Stomach smooth muscle (tissue), 2 donors: ENCODE measurements around the gene DUSP16.
"Not testable (repeated sequence)": the region's sequence is repeated elsewhere in the genome, so short reads cannot be mapped to it uniquely, and the experiment has no call there.

Source experiments
- H3K27ac ChIP-seq: one replicate; pipeline ENCODE4 v1.7.0; 2013; ENCODE audit warnings: mild to moderate bottlenecking, low read length, inconsistent platforms
- H3K27me3 ChIP-seq, 2 donors: one replicate each; pipeline ENCODE4 v1.7.0; 2013; ENCODE audit warnings: low read length in 2 of 2; ENCODE audit not compliant: insufficient read depth in 2 of 2, control insufficient read depth in 1 of 2
- H3K36me3 ChIP-seq, 2 donors: one replicate each; pipeline ENCODE4 v1.7.0; 2013; ENCODE audit warnings: low read length in 2 of 2; ENCODE audit not compliant: control insufficient read depth in 2 of 2, insufficient read depth in 2 of 2
- H3K4me1 ChIP-seq: one replicate; pipeline ENCODE4 v1.7.0; 2013; ENCODE audit warnings: low read length; ENCODE audit not compliant: control insufficient read depth, insufficient read depth
- H3K4me3 ChIP-seq, 2 donors: one replicate each; pipeline ENCODE4 v1.7.0; 2013; ENCODE audit warnings: low read length in 2 of 2
- H3K9ac ChIP-seq, 2 donors: one replicate each; pipeline ENCODE4 v1.7.0; 2013; ENCODE audit warnings: low read length in 2 of 2, mild to moderate bottlenecking in 1 of 2
- H3K9me3 ChIP-seq, 2 donors: one replicate each; pipeline ENCODE4 v1.7.0; 2013; ENCODE audit warnings: low read length in 2 of 2; ENCODE audit not compliant: control insufficient read depth in 2 of 2
- donor health status: healthy.
- donor health status: Pancreatic carcinoma.

DUSP16 gene

GRCh38 chr12:12583510-12584178 lies 21.0 kb upstream of the DUSP16 start:
- no peaks in the 10 kb centered on the region for H3K4me1 ChIP-seq
- no peaks in the 10 kb centered on the region for H3K36me3 ChIP-seq
- no peak overlapping the region for H3K27ac ChIP-seq
- H3K9me3 ChIP-seq: no peaks in the 10 kb centered on the region
- H3K4me3 ChIP-seq: no peak overlapping the region
- no peak overlapping the region for H3K9ac ChIP-seq
- no peaks in the 10 kb centered on the region for H3K27me3 ChIP-seq

GRCh38 chr12:12582895-12583303 lies 20.2 kb upstream of the DUSP16 start:
- H3K4me1 ChIP-seq: no peaks in the 10 kb centered on the region
- no peak overlapping the region for H3K4me3 ChIP-seq
- H3K27me3 ChIP-seq: no peaks in the 10 kb centered on the region
- no peaks in the 10 kb centered on the region for H3K36me3 ChIP-seq
- no peak overlapping the region for H3K27ac ChIP-seq
- no peak overlapping the region for H3K9ac ChIP-seq
- no peaks in the 10 kb centered on the region for H3K9me3 ChIP-seq

GRCh38 chr12:12582193-12582881 lies 19.7 kb upstream of the DUSP16 start:
- H3K4me3 ChIP-seq: no peak overlapping the region
- H3K9me3 ChIP-seq: no peaks in the 10 kb centered on the region
- no peaks in the 10 kb centered on the region for H3K36me3 ChIP-seq
- no peaks in the 10 kb centered on the region for H3K4me1 ChIP-seq
- H3K9ac ChIP-seq: no peak overlapping the region
- no peaks in the 10 kb centered on the region for H3K27me3 ChIP-seq
- no peak overlapping the region for H3K27ac ChIP-seq

- not testable (repeated sequence) for H3K4me1 ChIP-seq, H3K4me3 ChIP-seq, H3K27me3 ChIP-seq, H3K27ac ChIP-seq, H3K9ac ChIP-seq, H3K36me3 ChIP-seq, H3K9me3 ChIP-seq
These were observed 18.1 kb upstream of the DUSP16 start for GRCh38 chr12:12580716-12581115.

- Histone ChIP-seq H3K9me3 (no peaks in the 10 kb centered on the region), H3K36me3 (no peaks in the 10 kb centered on the region), H3K4me1 (no peaks in the 10 kb centered on the region), H3K27me3 (no peaks in the 10 kb centered on the region), H3K27ac (no peak overlapping the region), H3K9ac (no peak overlapping the region), H3K4me3 (no peak overlapping the region)
These were observed 15.1 kb upstream of the DUSP16 start for GRCh38 chr12:12577786-12578185.

- Histone ChIP-seq H3K27me3 (no peaks in the 10 kb centered on the region), H3K9ac (no peak overlapping the region), H3K36me3 (no peaks in the 10 kb centered on the region), H3K9me3 (no peaks in the 10 kb centered on the region), H3K4me3 (no peak overlapping the region), H3K4me1 (no peaks in the 10 kb centered on the region), H3K27ac (no peak overlapping the region)
These were observed 10.0 kb upstream of the DUSP16 start for GRCh38 chr12:12572659-12573058.

- not testable (repeated sequence) for H3K9me3 ChIP-seq, H3K27me3 ChIP-seq, H3K36me3 ChIP-seq
These were observed 3.3 kb upstream of the DUSP16 start for GRCh38 chr12:12565971-12566370.

GRCh38 chr12:12564911-12565310 lies 2.2 kb upstream of the DUSP16 start:
- Histone ChIP-seq H3K27ac (no peak overlapping the region), H3K4me3 (no peak overlapping the region), H3K4me1 (peaks cover 11% of the 10 kb centered on the region), H3K27me3 (no peaks in the 10 kb centered on the region), H3K9me3 (peaks cover 0 to 3% of the 10 kb centered on the region in 2 donors), H3K9ac (no peak overlapping the region), H3K36me3 (no peaks in the 10 kb centered on the region)

More at GRCh38 chr12:12565971-12566370, 3.3 kb upstream of the DUSP16 start:
- H3K4me1 ChIP-seq: peaks cover 11% of the 10 kb centered on the region
- H3K9ac ChIP-seq, H3K4me3 ChIP-seq, H3K27ac ChIP-seq: not testable (repeated sequence)

GRCh38 chr12:12563290-12563928 lies 746 bp upstream of the DUSP16 start:
- peaks cover 11% of the 10 kb centered on the region for H3K4me1 ChIP-seq
- peak overlapping the region; percentile 96 for H3K27ac ChIP-seq
- H3K9me3 ChIP-seq: peaks cover 0 to 3% of the 10 kb centered on the region in 2 donors
- H3K27me3 ChIP-seq: no peaks in the 10 kb centered on the region
- H3K9ac ChIP-seq: peak overlapping the region; percentile 86 to 98
- H3K4me3 ChIP-seq: peak overlapping the region; percentile 71 to 88
- no peaks in the 10 kb centered on the region for H3K36me3 ChIP-seq

GRCh38 chr12:12562016-12562483 lies 613 bp downstream of the DUSP16 start:
- Histone ChIP-seq H3K9me3 (peaks cover 0 to 1% of the 10 kb centered on the region in 2 donors), H3K27ac (peak overlapping the region; percentile 96), H3K27me3 (no peaks in the 10 kb centered on the region), H3K4me3 (peak overlapping the region; percentile 79 to 88), H3K36me3 (no peaks in the 10 kb centered on the region), H3K9ac (peak overlapping the region; percentile 97 to 98), H3K4me1 (peaks cover 11% of the 10 kb centered on the region)
